Measurements from ENCODE around the gene PADI3. TPM values are rescaled to one million over a fixed set of nuclear protein-coding genes. Genes with fewer than 3 reads are reported as not detected.

PADI3 gene
- total RNA-seq, 1 donor from 2014 or later: not detected

DNA sequence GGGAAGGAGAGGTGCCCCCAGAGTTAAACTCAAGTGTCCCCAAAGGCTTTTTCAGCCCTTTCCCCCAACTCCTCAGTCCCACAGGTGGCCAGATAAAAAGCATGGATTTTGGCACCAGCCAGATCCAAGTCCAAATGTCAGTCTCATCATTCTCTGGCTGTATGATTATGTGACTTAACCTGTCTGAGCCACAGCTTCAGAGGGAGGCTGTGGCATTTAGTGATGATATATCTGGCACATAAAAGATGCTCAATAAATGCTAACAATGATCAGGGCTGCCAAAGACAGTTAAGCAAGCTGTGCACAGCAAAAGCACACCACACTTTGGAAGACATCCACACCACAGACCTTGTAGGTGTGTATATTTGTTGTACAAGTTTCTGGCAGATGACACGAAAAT lies 5.6 kb upstream of the PADI3 start:
- peaks cover 3% of the 10 kb centered on the region for H3K27me3 Mint-ChIP-seq (ENCODE audit: unreplicated experiment)
- DNase-seq (ENCODE audit: low spot score): no peak
- H3K4me3 Mint-ChIP-seq (ENCODE audit: unreplicated experiment): no peak overlapping the region
- H3K36me3 Mint-ChIP-seq (ENCODE audit: low read depth, unreplicated experiment): no peaks in the 10 kb centered on the region
- no peaks in the 10 kb centered on the region for H3K9me3 Mint-ChIP-seq (ENCODE audit: unreplicated experiment)
- TF ChIP-seq, protein P1, sequence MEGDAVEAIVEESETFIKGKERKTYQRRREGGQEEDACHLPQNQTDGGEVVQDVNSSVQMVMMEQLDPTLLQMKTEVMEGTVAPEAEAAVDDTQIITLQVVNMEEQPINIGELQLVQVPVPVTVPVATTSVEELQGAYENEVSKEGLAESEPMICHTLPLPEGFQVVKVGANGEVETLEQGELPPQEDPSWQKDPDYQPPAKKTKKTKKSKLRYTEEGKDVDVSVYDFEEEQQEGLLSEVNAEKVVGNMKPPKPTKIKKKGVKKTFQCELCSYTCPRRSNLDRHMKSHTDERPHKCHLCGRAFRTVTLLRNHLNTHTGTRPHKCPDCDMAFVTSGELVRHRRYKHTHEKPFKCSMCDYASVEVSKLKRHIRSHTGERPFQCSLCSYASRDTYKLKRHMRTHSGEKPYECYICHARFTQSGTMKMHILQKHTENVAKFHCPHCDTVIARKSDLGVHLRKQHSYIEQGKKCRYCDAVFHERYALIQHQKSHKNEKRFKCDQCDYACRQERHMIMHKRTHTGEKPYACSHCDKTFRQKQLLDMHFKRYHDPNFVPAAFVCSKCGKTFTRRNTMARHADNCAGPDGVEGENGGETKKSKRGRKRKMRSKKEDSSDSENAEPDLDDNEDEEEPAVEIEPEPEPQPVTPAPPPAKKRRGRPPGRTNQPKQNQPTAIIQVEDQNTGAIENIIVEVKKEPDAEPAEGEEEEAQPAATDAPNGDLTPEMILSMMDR (IDR thresholded peaks at IDR 0.05; ENCODE audit: unreplicated experiment): no peak
- H3K27ac Mint-ChIP-seq (ENCODE audit: unreplicated experiment): no peak overlapping the region
- H3K4me1 Mint-ChIP-seq (ENCODE audit: unreplicated experiment): no peaks in the 10 kb centered on the region

DNA sequence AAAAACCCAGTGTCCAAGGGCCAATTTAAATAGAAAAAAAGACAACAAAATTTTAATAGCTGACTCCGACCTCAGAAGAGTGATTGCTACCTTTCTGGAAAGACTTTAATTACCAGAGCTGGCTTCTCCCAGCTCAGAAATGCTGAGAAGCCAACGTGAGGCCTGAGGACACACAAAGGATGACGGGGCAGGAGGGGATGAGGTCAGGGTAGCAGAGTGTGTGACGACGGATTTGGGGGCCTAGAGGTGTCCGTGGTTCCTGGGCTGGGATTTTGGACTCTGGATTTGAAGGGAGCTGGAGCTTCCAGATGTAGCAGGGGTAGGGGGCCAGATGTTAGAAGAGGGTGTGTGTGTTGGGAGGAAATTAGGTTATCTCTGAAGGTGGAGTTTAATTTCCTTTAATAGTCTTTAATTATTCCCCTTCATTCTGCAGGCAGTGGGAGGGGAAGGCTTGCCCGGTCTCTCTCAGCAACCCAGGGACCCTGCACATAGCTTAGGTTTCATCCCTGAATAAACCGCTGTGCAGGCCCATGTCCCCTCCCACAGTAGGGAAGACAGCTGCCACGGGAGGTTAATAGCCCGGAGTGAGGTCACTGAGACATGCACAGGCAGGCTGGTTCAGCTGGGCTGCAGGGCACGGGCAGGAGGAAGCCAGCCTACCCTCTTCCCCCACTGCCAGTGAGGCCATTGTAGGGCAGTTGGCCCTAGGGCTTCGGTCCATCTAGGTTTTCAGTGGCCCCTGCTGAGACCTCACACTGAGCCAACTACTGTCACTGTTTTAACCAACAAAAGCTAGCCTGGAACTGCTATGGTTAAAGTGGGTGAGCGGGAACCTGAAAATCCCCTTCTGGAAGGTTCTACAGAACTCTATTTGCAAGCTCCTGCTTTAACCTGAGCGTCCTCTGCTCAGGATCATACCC lies 3.8 kb upstream of the PADI3 start:
- Mint-ChIP-seq H3K4me1 (ENCODE audit: unreplicated experiment) (no peaks in the 10 kb centered on the region), H3K9me3 (ENCODE audit: unreplicated experiment) (no peaks in the 10 kb centered on the region), H3K36me3 (ENCODE audit: low read depth, unreplicated experiment) (no peaks in the 10 kb centered on the region), H3K27ac (ENCODE audit: unreplicated experiment) (no peak overlapping the region), H3K27me3 (ENCODE audit: unreplicated experiment) (peaks cover 3% of the 10 kb centered on the region), H3K4me3 (ENCODE audit: unreplicated experiment) (no peak overlapping the region)
- TF ChIP-seq, protein P1 (IDR thresholded peaks at IDR 0.05; ENCODE audit: unreplicated experiment): no peak
- DNase-seq (ENCODE audit: low spot score): no peak

DNA sequence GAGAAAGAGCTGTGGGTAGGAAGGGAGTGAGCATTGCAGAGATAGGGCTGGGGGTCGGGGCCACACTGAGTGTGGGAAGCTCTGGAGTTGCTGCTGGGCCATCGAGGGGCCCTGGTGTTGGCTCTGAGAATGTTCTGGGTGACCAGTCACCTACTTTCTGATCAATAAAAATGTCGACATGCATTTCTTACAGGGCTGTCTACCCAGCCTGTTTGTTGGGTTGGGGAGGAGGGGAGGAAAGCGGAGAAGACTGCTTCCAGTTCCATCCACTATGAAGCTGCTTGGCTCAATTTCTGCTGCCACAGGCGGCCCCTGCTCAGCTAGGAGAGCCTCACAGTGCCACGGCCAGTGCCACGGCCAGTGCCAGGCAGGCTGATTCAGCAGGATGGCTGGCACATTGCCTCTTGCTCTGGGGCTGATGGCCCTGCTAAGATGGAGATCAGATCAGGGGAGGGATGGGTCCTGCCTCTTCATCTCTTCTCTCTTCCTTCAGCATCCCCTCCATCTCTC lies 3.0 kb upstream of the PADI3 start:
- Mint-ChIP-seq H3K4me1 (ENCODE audit: unreplicated experiment) (no peaks in the 10 kb centered on the region), H3K4me3 (ENCODE audit: unreplicated experiment) (no peak overlapping the region), H3K9me3 (ENCODE audit: unreplicated experiment) (no peaks in the 10 kb centered on the region), H3K27ac (ENCODE audit: unreplicated experiment) (no peak overlapping the region), H3K27me3 (ENCODE audit: unreplicated experiment) (peaks cover 3% of the 10 kb centered on the region), H3K36me3 (ENCODE audit: low read depth, unreplicated experiment) (no peaks in the 10 kb centered on the region)
- TF ChIP-seq, protein P1 (IDR thresholded peaks at IDR 0.05; ENCODE audit: unreplicated experiment): no peak
- no peak for DNase-seq (ENCODE audit: low spot score)

DNA sequence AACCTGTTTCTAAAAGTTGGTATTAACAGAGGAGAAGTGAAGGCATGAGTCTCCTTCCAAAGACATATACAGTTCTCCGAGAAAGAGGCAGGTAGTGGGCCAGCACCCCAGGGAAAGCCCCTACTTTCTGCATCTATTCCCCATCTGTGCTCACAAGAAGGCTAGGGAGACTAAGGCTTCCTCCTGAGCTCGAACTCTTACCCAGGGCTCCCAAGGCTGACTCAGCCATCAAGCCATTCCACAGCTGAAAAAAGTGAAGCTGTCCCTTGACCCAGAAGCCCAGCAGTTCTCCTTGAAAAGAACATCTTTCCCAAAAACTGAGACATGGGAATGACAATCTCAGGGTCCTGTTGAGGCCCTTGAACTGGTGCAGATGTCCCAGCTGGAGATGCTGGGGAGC lies 1.9 kb upstream of the PADI3 start:
- no peaks in the 10 kb centered on the region for H3K9me3 Mint-ChIP-seq (ENCODE audit: unreplicated experiment)
- H3K27me3 Mint-ChIP-seq (ENCODE audit: unreplicated experiment): no peaks in the 10 kb centered on the region
- TF ChIP-seq, protein P1 (IDR thresholded peaks at IDR 0.05; ENCODE audit: unreplicated experiment): no peak
- no peak for DNase-seq (ENCODE audit: low spot score)
- no peak overlapping the region for H3K27ac Mint-ChIP-seq (ENCODE audit: unreplicated experiment)
- no peaks in the 10 kb centered on the region for H3K4me1 Mint-ChIP-seq (ENCODE audit: unreplicated experiment)
- H3K36me3 Mint-ChIP-seq (ENCODE audit: low read depth, unreplicated experiment): no peaks in the 10 kb centered on the region
- no peak overlapping the region for H3K4me3 Mint-ChIP-seq (ENCODE audit: unreplicated experiment)

DNA sequence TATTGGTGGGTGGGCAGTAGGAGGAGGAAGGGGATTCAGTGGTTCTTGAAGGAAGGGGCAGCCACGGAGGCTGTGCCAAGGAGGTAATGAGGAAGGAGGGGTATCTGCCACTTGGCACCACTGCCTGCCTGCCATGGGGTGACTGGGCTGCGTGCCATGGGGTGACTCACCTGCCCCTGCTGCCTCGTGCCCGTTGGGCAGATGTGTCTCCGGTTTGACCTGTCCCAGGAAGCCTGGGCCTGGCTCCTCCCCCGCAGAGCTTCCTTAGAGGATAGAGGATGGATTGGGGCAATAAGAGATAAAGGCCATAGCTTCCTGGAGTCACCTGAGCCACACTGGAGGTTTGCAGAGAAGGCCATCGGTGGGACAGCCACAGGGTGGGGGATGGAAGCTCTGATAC lies 1.7 kb downstream of the PADI3 start:
- Mint-ChIP-seq H3K27me3 (ENCODE audit: unreplicated experiment) (no peaks in the 10 kb centered on the region), H3K36me3 (ENCODE audit: low read depth, unreplicated experiment) (no peaks in the 10 kb centered on the region), H3K4me1 (ENCODE audit: unreplicated experiment) (no peaks in the 10 kb centered on the region), H3K27ac (ENCODE audit: unreplicated experiment) (no peak overlapping the region), H3K4me3 (ENCODE audit: unreplicated experiment) (no peak overlapping the region), H3K9me3 (ENCODE audit: unreplicated experiment) (no peaks in the 10 kb centered on the region)
- TF ChIP-seq, protein P1 (IDR thresholded peaks at IDR 0.05; ENCODE audit: unreplicated experiment): no peak
- DNase-seq (ENCODE audit: low spot score): no peak
